Heart right ventricle (tissue), 16 donors: Measurements from ENCODE around the gene DNAJC7. TPM values are rescaled to one million over a fixed set of nuclear protein-coding genes. Genes with fewer than 3 reads are reported as not detected.

Experiments
- ATAC-seq, 8 donors: fragments of 200-7000 bp; cut with Tn5 transposase; one replicate each; pipeline ENCODE4 v1.9.1; 2020; ENCODE audit warnings: mild to moderate bottlenecking in 8 of 8, moderate library complexity in 8 of 8, moderate number of reproducible peaks in 1 of 8
- DNase-seq, 2 donors: peaks; one replicate each; pipeline ENCODE4 v3.0.0-alpha.2; 2020
- H3K27ac ChIP-seq, 10 donors: fragments of 200-600 bp; sonication (generic) in 2 of 10; one replicate each; pipeline versions ENCODE4 v1.5.0 to v1.8.0; 2020 to 2022; ENCODE audit warnings: mild to moderate bottlenecking in 3 of 10
- H3K27me3 ChIP-seq, 7 donors: fragments of 200-600 bp; one replicate each; pipeline ENCODE4 v1.8.0; 2021 to 2022; ENCODE audit warnings: mild to moderate bottlenecking in 2 of 7
- H3K36me3 ChIP-seq, 9 donors: fragments of 200-600 bp; sonication (generic) in 1 of 9; one replicate each; pipeline versions ENCODE4 v1.5.0 to v1.8.0; 2020 to 2022; ENCODE audit warnings: mild to moderate bottlenecking in 2 of 9
- H3K4me1 ChIP-seq, 9 donors: fragments of 200-600 bp; sonication (generic) in 1 of 9; one replicate each; pipeline versions ENCODE4 v1.5.0 to v1.8.0; 2020 to 2022; ENCODE audit warnings: mild to moderate bottlenecking in 4 of 9
- H3K4me3 ChIP-seq, 10 donors: fragments of 200-600 bp; sonication (generic) in 2 of 10; one replicate each; pipeline versions ENCODE4 v1.5.0 to v1.8.0; 2020 to 2022; ENCODE audit warnings: mild to moderate bottlenecking in 7 of 10, moderate library complexity in 2 of 10
- H3K9me3 ChIP-seq, 11 donors: fragments of 200-600 bp in 10 of 11; sonication (generic) in 2 of 11; one replicate each; pipeline versions ENCODE4 v1.5.0 to v1.8.0; 2013 to 2022; ENCODE audit warnings: mild to moderate bottlenecking in 2 of 11, control low read depth in 1 of 11, moderate library complexity in 1 of 11
- CTCF ChIP-seq, 9 donors: fragments of 200-600 bp; sonication (generic) in 2 of 9; IDR thresholded peaks; one replicate each; pipeline versions ENCODE4 v1.5.0 to v1.8.0; 2021 to 2022; ENCODE audit warnings: antibody characterized with exemption in 9 of 9, mild to moderate bottlenecking in 5 of 9, moderate library complexity in 1 of 9
- WGBS, 2 donors: extraction: QIAGEN DNeasy Blood & Tissue Kit; methylation state at CpG; one replicate each; pipeline ENCODE4 v1.1.7; 2013; ENCODE audit warnings: inconsistent platforms in 1 of 2; 5-methylcytosine and 5-hydroxymethylcytosine counted together
- intact Hi-C, 10 donors: fragments of 100-400 bp; cut with DNase I; formaldehyde crosslinking; loops; one replicate each; pipeline versions ENCODE4 v1.11.1 to v1.14.2; 2022
- polyA plus RNA-seq, 2 donors: library from polyadenylated mRNA; stranded (reverse); fragments of 200-250 nt; gene quantifications; one replicate each; pipeline ENCODE4 v1.2.3, GENCODE V29; 2013
- total RNA-seq, 10 donors: library from RNA; stranded (reverse); fragmentation: NEBNext Ultra II Directional in 3 of 10; extraction: Animal tissue kit (Norgen Biotek cat#: 25700) in 3 of 10; gene quantifications; one replicate each; pipeline versions ENCODE4 v1.2.1 to v1.2.4, GENCODE V29; 2021 to 2023
- donor health status: Arrhythmogenic right ventricular cardiomyopathy.
- donor health status: ischemic (EF 13 %, LVEDD 7.1; RV severe dilation, severe dysfunction).
- donor health status: healthy with polysubstance abuse.
- donor health status: DM: no; HTN: yes; CAD: no.
- donor health status: DM: no; HTN: no; CAD: no.
- donor health status: ischemic (EF 25% LVEDD 6.9; RV normal size, moderate dysfunction).
- donor health status: ischemic (EF 25% LVEDD 5.7; RV mildly dilated, moderate dysfunction).
- donor health status: healthy.
- donor health status: DM: yes; HTN: yes; CAD: no.
- donor health status: Ischemic cardiomyopathy.
- donor health status: ischemic (EF 35%, LVEDD 5.7; RV mildly dilated, moderate dysfunction).
- donor health status: nonischemic (EF 11% LVEDD 7.7; RV severe dilation, severe dysfunction).
- donor health status: DM: yes; HTN: yes; CAD: no.
- donor health status: PGD.
- donor health status: ischemic (EF 29% LVEDD 5.4; RV normal size, mild dysfunction).
- donor health status: nonischemic (EF 23%, LVEDD 6.1; RV moderate dilation, normal function).

Gene DNAJC7
- total and polyA plus RNA-seq, 12 donors = 68.8 to 121 (median 82.7) TPM

GRCh38 chr17:41942626-41943373, 74.4 kb downstream of the DNAJC7 start:
- ATAC-seq = no peak
- 95 to 96% methylated on average over 8 of the region's 8 CpGs for WGBS, 2 donors
- no peaks in the 10 kb centered on the region for H3K36me3 ChIP-seq
- no peak for DNase-seq
- H3K4me1 ChIP-seq = peaks cover 0 to 8% (median 3%) of the 10 kb centered on the region in 9 donors
- no peaks in the 10 kb centered on the region for H3K9me3 ChIP-seq
- intact Hi-C loops = no loop called here
- H3K27ac ChIP-seq = no peak overlapping the region
- TF ChIP-seq CTCF (IDR thresholded peaks at IDR 0.05) = no peak
- H3K27me3 ChIP-seq = no peaks in the 10 kb centered on the region
- no peak overlapping the region for H3K4me3 ChIP-seq

- H3K27me3 ChIP-seq = no peaks in the 10 kb centered on the region
- no peak overlapping the region for H3K4me3 ChIP-seq
- no peak overlapping the region for H3K27ac ChIP-seq
- H3K4me1 ChIP-seq = peaks cover 0 to 13% (median 5%) of the 10 kb centered on the region in 9 donors
- ATAC-seq = no peak
- no peak for DNase-seq
- peaks cover 0 to under 1% (median 0%) of the 10 kb centered on the region in 9 donors for H3K36me3 ChIP-seq
- 90 to 95% methylated on average over 5 of the region's 5 CpGs for WGBS, 2 donors
- intact Hi-C loops = no loop called here
- TF ChIP-seq CTCF (IDR thresholded peaks at IDR 0.05) = no peak
- no peaks in the 10 kb centered on the region for H3K9me3 ChIP-seq
Observed at GRCh38 chr17:41941168-41941567, 76.1 kb downstream of the DNAJC7 start.

- TF ChIP-seq CTCF (IDR thresholded peaks at IDR 0.05) = no peak
- H3K27ac ChIP-seq = no peak overlapping the region
- no peak for ATAC-seq
- H3K27me3 ChIP-seq = no peaks in the 10 kb centered on the region
- peaks cover 0 to 13% (median 5%) of the 10 kb centered on the region in 9 donors for H3K4me1 ChIP-seq
- no peak overlapping the region for H3K4me3 ChIP-seq
- WGBS, 2 donors = 88 to 90% methylated on average over 6 of the region's 6 CpGs
- intact Hi-C loops = no loop called here
- DNase-seq = no peak
- no peaks in the 10 kb centered on the region for H3K9me3 ChIP-seq
- H3K36me3 ChIP-seq = peaks cover 0 to 11% (median 0%) of the 10 kb centered on the region in 9 donors
Observed at GRCh38 chr17:41939693-41940090, 77.5 kb downstream of the DNAJC7 start.

GRCh38 chr17:41939044-41939692, 78.1 kb downstream of the DNAJC7 start:
- no peak for ATAC-seq
- peaks cover 0 to 11% (median 0%) of the 10 kb centered on the region in 9 donors for H3K36me3 ChIP-seq
- TF ChIP-seq CTCF (IDR thresholded peaks at IDR 0.05) = no peak
- no peaks in the 10 kb centered on the region for H3K9me3 ChIP-seq
- no peak for DNase-seq
- no peak overlapping the region for H3K27ac ChIP-seq
- H3K4me3 ChIP-seq = no peak overlapping the region
- intact Hi-C loops = no loop called here
- H3K4me1 ChIP-seq = peaks cover 0 to 13% (median 5%) of the 10 kb centered on the region in 9 donors
- no peaks in the 10 kb centered on the region for H3K27me3 ChIP-seq
- 79 to 86% methylated on average over 4 of the region's 4 CpGs for WGBS, 2 donors
